Natural killer cell (primary cell): Measurements from ENCODE around the gene RAPGEF3. TPM values are rescaled to one million over a fixed set of nuclear protein-coding genes. Genes with fewer than 3 reads are reported as not detected.

Source experiments
- ATAC-seq, 3 donors: fragments of 150-1000 bp in 2 of 3; fragments of 200-7000 bp in 1 of 3; cut with Tn5 transposase; 1 replicate in 1 of 3; 2 replicates in 2 of 3; pipeline ENCODE4 v1.10.0; 2021; ENCODE audit warnings: mild to moderate bottlenecking in 2 of 3, moderate library complexity in 2 of 3
- DNase-seq, 2 donors: peaks; one replicate each; pipeline versions ENCODE4 v3.0.0 to v3.0.0-alpha.2; 2013 to 2021; ENCODE audit warnings: mixed read lengths in 1 of 2
- H3K27ac ChIP-seq: one replicate; pipeline ENCODE4 v1.5.1; 2013; ENCODE audit warnings: mild to moderate bottlenecking, low read length
- H3K27me3 ChIP-seq: one replicate; pipeline ENCODE4 v1.6.1; 2013; ENCODE audit warnings: low read length; ENCODE audit not compliant: control insufficient read depth, insufficient read depth
- H3K36me3 ChIP-seq: one replicate; pipeline ENCODE4 v1.6.1; 2013; ENCODE audit warnings: low read length; ENCODE audit not compliant: control insufficient read depth, insufficient read depth
- H3K4me1 ChIP-seq: one replicate; pipeline ENCODE4 v1.6.1; 2013; ENCODE audit warnings: low read length; ENCODE audit not compliant: control insufficient read depth, insufficient read depth
- H3K4me3 ChIP-seq: one replicate; pipeline ENCODE4 v1.5.1; 2013; ENCODE audit warnings: low read length
- H3K9me3 ChIP-seq: one replicate; pipeline ENCODE4 v1.6.1; 2013; ENCODE audit warnings: low read length; ENCODE audit not compliant: control insufficient read depth, insufficient read depth
- H3K27ac Mint-ChIP-seq, 2 donors: one replicate each; pipeline ENCODE4 v1.8.0; 2022; ENCODE audit warnings: mild to moderate bottlenecking in 2 of 2, mixed read lengths in 2 of 2, moderate library complexity in 1 of 2
- H3K27me3 Mint-ChIP-seq, 2 donors: one replicate each; pipeline ENCODE4 v1.8.0; 2022; ENCODE audit warnings: low read depth in 2 of 2, mixed read lengths in 2 of 2
- H3K36me3 Mint-ChIP-seq: one replicate; pipeline ENCODE4 v1.8.0; 2022; ENCODE audit warnings: mixed read lengths
- H3K4me1 Mint-ChIP-seq, 2 donors: one replicate each; pipeline ENCODE4 v1.8.0; 2022; ENCODE audit warnings: mixed read lengths in 2 of 2
- H3K4me3 Mint-ChIP-seq: one replicate; pipeline ENCODE4 v1.8.0; 2022; ENCODE audit warnings: mild to moderate bottlenecking, moderate library complexity, mixed read lengths
- H3K9me3 Mint-ChIP-seq, 2 donors: one replicate each; pipeline ENCODE4 v1.8.0; 2022; ENCODE audit warnings: mixed read lengths in 2 of 2
- CTCF ChIP-seq: fragments of 200-600 bp; IDR thresholded peaks from one replicate; pipeline ENCODE4 v1.8.0; 2022; ENCODE audit warnings: antibody characterized with exemption
- WGBS: methylation state at CpG from one replicate; pipeline ENCODE4 v1.1.7; 2013; ENCODE audit warnings: missing lambda C conversion rate; ENCODE audit not compliant: insufficient coverage; 5-methylcytosine and 5-hydroxymethylcytosine counted together
- intact Hi-C: fragments of 100-400 bp; cut with micrococcal nuclease; formaldehyde crosslinking; loops from one replicate; pipeline ENCODE4 v1.14.2; 2022
- total RNA-seq, 4 donors: library from RNA; stranded (reverse); fragments of 120-200 nt in 1 of 4; gene quantifications; one replicate each; pipeline versions ENCODE4 v1.2.3 to v1.2.4, GENCODE V29; 2013 to 2022

RAPGEF3 gene
- total RNA-seq, 3 donors from 2014 or later (not counting 1 experiment from before 2014, with no cell fraction given) = 0.23 to 0.73 (median 0.49) TPM

- TF ChIP-seq CTCF = no peak
- Histone ChIP-seq H3K27ac (no peak overlapping the region), H3K36me3 (peaks cover 93% of the 10 kb centered on the region), H3K27me3 (no peaks in the 10 kb centered on the region), H3K9me3 (no peaks in the 10 kb centered on the region), H3K4me3 (no peak overlapping the region), H3K4me1 (no peaks in the 10 kb centered on the region)
- H3K27ac Mint-ChIP-seq = peak overlapping the region in 1 of 2 donors; percentile 31
- ATAC-seq (no peak), DNase-seq (no peak)
- intact Hi-C loops = no loop called here
- 94% methylated on average over 20 of the region's 20 CpGs for WGBS
- H3K36me3 Mint-ChIP-seq = peaks cover 14% of the 10 kb centered on the region
- no peaks in the 10 kb centered on the region for H3K4me1 Mint-ChIP-seq
- no peaks in the 10 kb centered on the region for H3K9me3 Mint-ChIP-seq
- H3K27me3 Mint-ChIP-seq = no peaks in the 10 kb centered on the region
- no peak overlapping the region for H3K4me3 Mint-ChIP-seq
Observed at GRCh38 chr12:47790676-47791350, 32.1 kb upstream of the RAPGEF3 start.

- no peak overlapping the region for H3K27ac Mint-ChIP-seq
- TF ChIP-seq CTCF = no peak
- 96% methylated on average over 22 of the region's 22 CpGs for WGBS
- H3K36me3 ChIP-seq = peaks cover 93% of the 10 kb centered on the region
- H3K4me3 Mint-ChIP-seq = no peak overlapping the region
- no peak overlapping the region for H3K27ac ChIP-seq
- H3K4me3 ChIP-seq = no peak overlapping the region
- no peaks in the 10 kb centered on the region for H3K9me3 Mint-ChIP-seq
- intact Hi-C loops = no loop called here
- no peaks in the 10 kb centered on the region for H3K27me3 Mint-ChIP-seq
- no peaks in the 10 kb centered on the region for H3K4me1 ChIP-seq
- no peaks in the 10 kb centered on the region for H3K27me3 ChIP-seq
- H3K4me1 Mint-ChIP-seq = no peaks in the 10 kb centered on the region
- DNase-seq (no peak), ATAC-seq (no peak)
- H3K36me3 Mint-ChIP-seq = peaks cover 14% of the 10 kb centered on the region
- H3K9me3 ChIP-seq = no peaks in the 10 kb centered on the region
Observed at GRCh38 chr12:47789712-47790489, 31.2 kb upstream of the RAPGEF3 start.

- peaks cover 14% of the 10 kb centered on the region for H3K36me3 Mint-ChIP-seq
- intact Hi-C loops = no loop called here
- WGBS = 99% methylated on average over 5 of the region's 5 CpGs
- Histone ChIP-seq H3K9me3 (no peaks in the 10 kb centered on the region), H3K36me3 (peaks cover 93% of the 10 kb centered on the region), H3K4me1 (no peaks in the 10 kb centered on the region), H3K27ac (no peak overlapping the region), H3K27me3 (no peaks in the 10 kb centered on the region), H3K4me3 (no peak overlapping the region)
- no peak for DNase-seq
- H3K27ac Mint-ChIP-seq = no peak overlapping the region
- ATAC-seq = no peak
- no peaks in the 10 kb centered on the region for H3K27me3 Mint-ChIP-seq
- no peaks in the 10 kb centered on the region for H3K9me3 Mint-ChIP-seq
- H3K4me1 Mint-ChIP-seq = no peaks in the 10 kb centered on the region
- H3K4me3 Mint-ChIP-seq = no peak overlapping the region
- no peak for TF ChIP-seq CTCF
Observed at GRCh38 chr12:47789141-47789540, 30.5 kb upstream of the RAPGEF3 start.
